HPDE6-E6E7 (cell line): Measurements from ENCODE around the gene ACOT12.
"Not testable (repeated sequence)": the region's sequence is repeated elsewhere in the genome, so short reads cannot be mapped to it uniquely, and the experiment has no call there.

Experiments used
- DNase-seq: peaks from one replicate; pipeline ENCODE4 v3.0.0; 2011; ENCODE audit warnings: missing footprints; ENCODE audit errors: extremely low spot score

ACOT12 gene

DNA sequence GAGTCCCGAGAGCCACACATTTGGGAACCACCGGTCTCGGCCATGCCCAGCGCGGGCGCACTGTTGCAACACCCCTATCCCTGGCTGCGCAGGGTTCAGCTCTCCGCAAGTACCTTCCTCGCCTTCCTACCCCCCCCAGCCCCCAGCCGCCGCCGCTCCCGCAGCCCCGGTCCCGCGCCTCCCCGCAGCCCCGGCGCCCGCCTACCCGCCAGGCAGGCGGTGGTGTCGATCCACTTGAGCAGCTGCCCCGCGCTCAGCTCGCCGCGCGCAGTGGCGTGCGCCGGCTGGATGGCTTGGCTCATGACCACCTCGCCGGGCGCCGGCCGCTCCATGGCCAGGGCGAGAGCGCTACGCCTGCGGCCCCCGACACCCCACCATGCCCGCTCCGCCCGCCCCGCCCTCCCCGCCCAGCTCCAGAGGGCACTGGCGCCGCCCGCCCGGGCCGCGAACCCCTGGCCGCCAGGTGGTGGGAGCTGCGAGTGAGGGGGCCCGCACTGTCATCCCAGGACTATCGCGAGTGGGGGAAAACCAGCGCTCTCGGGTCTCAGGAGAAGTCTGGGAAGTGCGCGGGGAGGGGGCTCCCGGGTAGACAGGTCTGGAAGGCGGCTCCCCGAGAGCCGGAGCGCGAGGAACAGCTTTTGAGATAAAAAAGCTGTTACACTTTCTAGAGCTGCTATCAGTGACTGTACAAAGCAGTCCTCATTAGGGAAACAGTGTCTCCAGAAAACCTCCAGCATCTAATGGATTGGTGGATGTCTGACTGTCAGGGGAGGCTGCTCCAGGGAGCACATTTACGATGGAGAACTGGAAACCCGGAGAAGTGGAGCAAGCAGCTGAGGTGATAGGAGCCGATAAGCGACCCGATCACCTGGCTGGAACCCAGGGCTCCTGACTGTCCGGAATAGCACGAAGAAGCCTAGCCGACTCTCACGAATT lies at the start of gene ACOT12:
TSS of gene ACOT12 (minus strand) at position 352 of the 936 bp plus-strand sequence. CDS start at position 332, 20 bp downstream.
- DNase-seq, result no peak

- no peak for DNase-seq
Observed at GRCh38 chr5:81435023-81435422, 41.1 kb upstream of the ACOT12 start.

DNA sequence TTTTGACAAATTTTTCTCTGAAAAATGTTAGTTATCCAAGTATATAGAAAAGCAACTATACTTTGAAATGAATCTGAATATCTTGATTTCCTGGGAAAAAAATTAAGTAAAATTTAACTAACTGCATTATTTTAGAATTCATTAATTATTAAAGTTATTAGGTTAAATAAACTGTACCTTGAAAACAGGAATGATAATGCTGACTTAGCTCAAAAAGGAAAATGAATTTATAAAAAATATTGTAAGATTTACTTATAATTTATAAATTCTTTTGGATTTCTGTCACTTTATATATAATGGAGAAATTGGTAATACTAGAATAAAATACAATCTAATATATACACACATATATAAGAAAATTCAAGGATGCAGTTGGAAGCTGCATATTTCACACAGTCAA lies 36.1 kb upstream of the ACOT12 start:
- DNase-seq, result no peak

DNA sequence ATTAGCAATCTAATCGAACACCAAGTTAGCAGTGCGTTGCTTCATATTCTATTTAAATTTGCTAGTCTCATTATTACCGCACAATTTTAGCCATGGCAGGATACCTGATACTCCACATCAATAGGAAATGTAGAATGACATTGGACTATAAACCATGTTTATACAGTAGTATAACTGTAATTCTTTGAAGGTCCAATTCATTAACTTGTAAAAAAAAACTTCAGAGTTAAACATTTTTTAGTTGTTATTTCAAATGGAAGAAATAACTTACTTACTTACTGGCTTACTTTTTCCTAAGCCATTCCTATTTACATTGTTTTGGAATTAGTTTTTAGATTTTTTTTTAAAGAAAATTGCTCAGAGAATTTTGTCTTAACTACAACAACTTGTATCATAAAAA lies 35.4 kb upstream of the ACOT12 start:
- DNase-seq, result no peak

- no peak for DNase-seq
Observed at GRCh38 chr5:81428861-81429260, 34.9 kb upstream of the ACOT12 start.

GRCh38 chr5:81428446-81428845 lies 34.5 kb upstream of the ACOT12 start:
- no peak for DNase-seq

GRCh38 chr5:81427566-81427965 lies 33.6 kb upstream of the ACOT12 start:
- no peak for DNase-seq

- no peak for DNase-seq
Observed at GRCh38 chr5:81426359-81427030, 32.6 kb upstream of the ACOT12 start.

- no peak for DNase-seq
Observed at GRCh38 chr5:81425569-81425968, 31.6 kb upstream of the ACOT12 start.

GRCh38 chr5:81424728-81425127 lies 30.8 kb upstream of the ACOT12 start:
- no peak for DNase-seq

GRCh38 chr5:81422671-81423070 lies 28.7 kb upstream of the ACOT12 start:
- DNase-seq, result peak; percentile 14

DNA sequence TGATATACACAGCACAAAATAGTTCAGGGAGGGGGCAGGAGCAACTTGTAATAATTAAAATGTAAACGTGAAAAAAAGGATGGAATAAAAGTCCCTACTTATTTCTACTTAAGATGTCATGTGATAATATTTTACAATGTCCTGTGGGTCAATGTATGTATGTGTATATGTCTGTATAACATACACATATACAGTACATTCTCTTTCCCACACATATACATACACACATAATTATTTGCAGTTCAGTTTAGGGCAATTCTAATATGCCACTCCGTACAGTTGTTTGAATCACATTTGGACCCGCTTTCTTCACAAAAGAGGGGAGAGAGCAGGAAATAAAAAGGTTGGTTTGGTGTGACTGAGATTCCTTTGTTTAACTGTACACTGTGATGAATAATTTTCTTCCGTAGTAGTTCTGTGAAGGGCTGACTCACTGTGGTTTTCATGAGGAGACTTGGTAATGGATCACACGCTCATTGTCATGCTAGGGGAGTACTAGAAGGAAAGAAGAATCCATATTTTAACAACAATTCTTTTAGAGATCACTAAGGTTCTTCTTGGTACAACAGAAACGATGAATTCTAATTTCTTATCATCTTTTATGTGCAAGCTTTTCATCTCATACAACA lies 26.2 kb upstream of the ACOT12 start:
- peak; percentile 66 for DNase-seq

DNA sequence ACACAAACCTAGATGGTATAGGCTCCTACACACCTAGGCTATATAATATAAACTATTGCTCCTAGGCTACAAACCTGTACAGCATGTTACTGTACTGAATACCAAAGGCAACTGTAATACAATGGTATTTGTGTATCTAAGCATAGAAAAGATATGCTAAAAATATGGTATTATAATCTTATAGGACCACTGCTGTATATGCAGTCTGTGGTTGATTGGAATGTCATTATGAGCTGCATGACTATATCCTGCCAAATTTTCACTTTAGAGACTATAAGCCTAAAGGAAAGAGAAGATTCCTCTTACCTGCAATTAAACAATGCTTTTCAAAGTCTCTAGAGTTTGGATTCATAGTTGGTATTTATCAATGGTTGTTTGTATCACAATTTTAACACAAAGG lies 24.7 kb upstream of the ACOT12 start:
- no peak for DNase-seq

DNA sequence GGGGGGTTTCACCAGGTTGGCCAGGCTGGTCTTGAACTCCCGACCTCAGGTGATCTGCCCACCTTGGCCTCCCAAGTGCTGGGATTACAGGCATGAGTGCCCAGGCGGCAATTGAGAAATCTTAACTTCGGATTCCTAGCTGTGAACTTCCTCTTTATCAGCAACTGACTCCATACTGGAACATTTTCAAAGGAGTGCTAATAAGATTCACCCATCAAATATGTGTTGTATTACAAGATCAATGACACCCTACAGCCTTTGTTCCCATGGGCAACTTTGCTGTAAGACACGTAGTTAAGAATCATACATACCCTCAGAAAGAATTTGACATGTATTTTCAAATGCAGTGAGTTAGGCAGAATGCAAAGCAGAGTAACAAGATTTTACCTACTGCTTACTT lies 23.1 kb upstream of the ACOT12 start:
- no peak for DNase-seq

DNA sequence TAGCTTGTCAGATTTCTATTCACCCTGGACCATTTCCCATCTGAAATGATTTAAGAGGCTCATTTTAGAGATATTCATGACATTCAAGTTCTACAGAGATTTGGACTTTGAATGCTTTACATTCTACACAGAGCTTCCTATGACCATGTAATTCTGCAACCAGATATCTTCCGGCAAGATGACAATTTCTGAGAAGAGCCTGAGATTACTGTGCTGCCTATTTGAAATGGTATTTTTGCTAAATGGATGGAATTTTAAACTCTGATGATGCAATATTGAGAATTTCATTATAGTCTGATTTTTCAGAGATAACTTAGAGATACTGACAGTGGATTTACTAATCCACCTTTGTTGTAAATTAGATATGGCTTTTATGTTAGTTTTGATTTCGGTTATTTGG lies 16.0 kb upstream of the ACOT12 start:
- DNase-seq, result no peak

DNA sequence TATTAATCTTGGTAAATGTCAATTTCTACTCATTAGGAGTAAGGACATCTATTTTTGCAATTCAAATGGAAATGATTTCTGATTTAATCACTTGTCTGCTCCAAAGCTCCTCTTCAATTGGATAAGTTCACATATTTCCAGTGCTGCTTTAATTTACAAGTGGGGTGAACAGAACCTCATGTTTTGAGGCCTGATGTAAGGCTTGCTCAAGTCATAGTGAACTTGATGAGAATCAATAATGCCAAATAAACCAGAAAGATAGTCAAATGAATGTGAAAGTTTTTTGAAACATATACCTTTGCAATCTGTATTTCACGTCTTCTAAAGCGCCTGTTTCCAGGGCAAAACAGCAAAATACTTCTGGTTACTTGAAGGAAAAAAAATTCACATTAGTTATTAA lies 15.4 kb upstream of the ACOT12 start:
- no peak for DNase-seq

DNA sequence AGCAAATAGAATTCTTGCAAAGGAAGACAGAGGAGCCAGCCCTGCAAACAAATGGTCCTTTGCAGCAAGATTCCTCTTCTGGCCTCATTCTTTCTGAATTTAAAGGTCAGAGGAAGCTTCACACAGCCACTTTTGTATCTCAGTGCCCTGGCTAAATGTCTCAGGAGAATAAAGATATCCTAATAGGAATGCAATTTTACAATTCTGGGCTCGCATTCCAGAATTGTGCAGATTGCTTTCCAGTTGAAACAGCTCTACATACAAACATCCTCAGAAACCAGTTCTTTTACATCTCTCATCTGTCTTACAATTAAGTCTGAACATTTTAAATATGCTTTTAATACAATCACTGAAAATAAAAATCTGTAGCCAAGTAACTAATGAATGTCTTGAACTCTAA lies 14.6 kb upstream of the ACOT12 start:
- DNase-seq, result no peak

DNA sequence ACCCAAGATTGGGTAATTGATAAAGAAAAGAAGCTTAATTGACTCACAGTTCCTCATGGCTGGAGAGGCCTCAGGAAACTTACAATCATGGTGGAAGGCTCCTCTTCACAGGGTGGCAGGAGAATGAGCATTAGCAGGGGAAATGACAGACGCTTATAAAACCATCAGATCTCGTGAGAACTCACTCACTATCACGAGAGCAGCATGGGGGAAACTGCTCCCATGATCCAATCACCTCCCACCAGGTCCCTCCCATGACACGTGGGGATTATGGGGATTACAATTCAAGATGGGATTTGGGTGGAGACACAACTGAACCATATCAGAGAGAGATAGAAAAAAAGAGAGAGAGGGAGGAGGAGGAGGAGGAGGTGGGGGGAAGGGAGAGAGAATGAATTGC lies 13.9 kb upstream of the ACOT12 start:
- DNase-seq, result not testable (repeated sequence)

- no peak for DNase-seq
Observed at GRCh38 chr5:81405126-81405891, 11.4 kb upstream of the ACOT12 start.

DNA sequence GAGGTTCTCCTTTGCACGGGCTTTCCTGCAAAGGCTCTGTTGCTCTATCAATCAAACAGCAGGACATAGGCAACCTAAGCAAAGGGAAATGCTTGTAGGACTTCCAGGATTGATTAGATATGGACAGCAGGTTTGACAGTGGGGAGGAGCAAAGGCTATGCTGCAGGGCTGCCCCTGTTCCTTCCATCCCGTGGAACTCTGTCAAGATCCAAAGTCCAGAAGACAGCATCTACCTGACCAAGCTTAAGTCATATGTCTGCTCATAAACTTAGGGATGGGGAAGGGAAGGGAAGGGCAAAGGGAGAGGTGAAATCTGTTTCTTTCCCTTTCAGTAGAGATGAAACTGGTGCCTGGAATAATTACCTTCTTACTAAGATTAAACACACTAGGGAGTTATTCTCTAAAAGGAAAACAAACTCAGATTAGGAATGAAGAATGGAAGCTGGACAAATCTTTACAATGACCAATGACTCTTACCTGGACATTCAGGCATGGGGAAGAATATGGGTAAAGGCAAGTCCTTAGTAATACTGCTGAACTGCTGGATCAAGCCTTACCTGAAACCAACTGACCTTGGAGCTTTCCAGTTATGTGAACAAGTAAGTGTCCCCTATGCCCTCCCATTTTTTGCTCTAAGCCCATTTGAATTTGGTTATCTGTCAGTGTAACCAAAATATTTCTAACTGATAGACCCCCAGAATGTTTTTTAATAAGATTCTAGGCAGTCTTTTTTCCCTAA lies 8.4 kb upstream of the ACOT12 start:
- no peak for DNase-seq

DNA sequence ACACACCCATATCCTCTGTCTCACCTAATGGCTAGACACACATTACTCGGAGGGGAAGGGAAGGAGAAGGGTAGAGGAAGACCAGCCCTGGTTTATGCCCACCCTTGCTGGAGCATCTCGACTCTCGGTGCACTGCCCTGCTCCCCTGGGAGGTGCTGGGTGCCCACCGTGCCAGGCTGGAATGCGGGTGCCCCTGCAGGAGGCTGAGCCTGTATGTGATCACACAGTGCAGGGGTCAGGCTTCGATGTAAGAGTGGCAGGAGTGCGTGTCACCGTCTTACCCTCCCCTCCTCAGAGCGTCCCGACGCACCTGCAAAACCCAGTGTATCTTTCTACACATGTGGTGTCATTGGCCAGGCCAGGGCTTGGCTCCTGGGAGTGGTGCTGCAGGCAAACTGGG lies 7.3 kb upstream of the ACOT12 start:
- DNase-seq, result no peak
